ENCODE data around the gene LNP1. TPM values are rescaled to one million over a fixed set of nuclear protein-coding genes. Genes with fewer than 3 reads are reported as not detected.

Gene LNP1
- total and polyA plus RNA-seq, 4 donors: 1.1 to 4.7 (median 1.5) TPM

DNA sequence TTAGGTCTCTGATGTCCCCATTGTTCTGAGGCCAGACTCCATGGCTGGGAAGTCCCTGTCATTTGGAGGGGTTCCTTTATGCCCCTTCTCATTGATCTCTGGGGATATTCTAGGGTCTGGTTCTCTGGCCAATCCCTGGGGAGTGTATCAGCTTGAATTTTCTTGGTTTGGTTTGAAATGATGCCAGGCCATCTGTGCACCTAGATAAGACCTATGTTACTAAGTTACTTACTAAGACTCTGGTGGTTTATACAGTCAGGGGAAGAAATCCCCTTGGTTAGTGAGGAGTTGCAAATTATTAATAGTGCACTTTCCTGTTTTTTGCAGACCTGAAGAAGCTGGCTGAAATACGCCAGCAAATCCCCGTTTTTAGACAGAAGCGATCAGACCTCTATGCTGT lies 46.5 kb upstream of the LNP1 start:
- H3K27ac ChIP-seq (ENCODE audit: low read depth in 1 of 2, low read length in 2 of 2): no peak overlapping the region
- no peak for DNase-seq (ENCODE audit: low spot score)
- no peaks in the 10 kb centered on the region for H3K27me3 ChIP-seq (ENCODE audit: control insufficient read depth in 4 of 4, insufficient read depth in 4 of 4, low read length in 3 of 4)
- H3K4me1 ChIP-seq (ENCODE audit: control insufficient read depth in 4 of 4, insufficient read depth in 4 of 4, low read length in 3 of 4): peaks cover 3 to 35% (median 30%) of the 10 kb centered on the region in 4 donors
- 94% methylated on average over 3 of the region's 3 CpGs for WGBS
- H3K9ac ChIP-seq (ENCODE audit: low read depth in 1 of 2, low read length in 2 of 2): no peak overlapping the region
- H3K9me3 ChIP-seq (ENCODE audit: control insufficient read depth in 4 of 4, low read length in 3 of 4): no peaks in the 10 kb centered on the region
- TF ChIP-seq, protein P1, sequence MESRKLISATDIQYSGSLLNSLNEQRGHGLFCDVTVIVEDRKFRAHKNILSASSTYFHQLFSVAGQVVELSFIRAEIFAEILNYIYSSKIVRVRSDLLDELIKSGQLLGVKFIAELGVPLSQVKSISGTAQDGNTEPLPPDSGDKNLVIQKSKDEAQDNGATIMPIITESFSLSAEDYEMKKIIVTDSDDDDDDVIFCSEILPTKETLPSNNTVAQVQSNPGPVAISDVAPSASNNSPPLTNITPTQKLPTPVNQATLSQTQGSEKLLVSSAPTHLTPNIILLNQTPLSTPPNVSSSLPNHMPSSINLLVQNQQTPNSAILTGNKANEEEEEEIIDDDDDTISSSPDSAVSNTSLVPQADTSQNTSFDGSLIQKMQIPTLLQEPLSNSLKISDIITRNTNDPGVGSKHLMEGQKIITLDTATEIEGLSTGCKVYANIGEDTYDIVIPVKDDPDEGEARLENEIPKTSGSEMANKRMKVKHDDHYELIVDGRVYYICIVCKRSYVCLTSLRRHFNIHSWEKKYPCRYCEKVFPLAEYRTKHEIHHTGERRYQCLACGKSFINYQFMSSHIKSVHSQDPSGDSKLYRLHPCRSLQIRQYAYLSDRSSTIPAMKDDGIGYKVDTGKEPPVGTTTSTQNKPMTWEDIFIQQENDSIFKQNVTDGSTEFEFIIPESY (IDR thresholded peaks at IDR 0.05): no peak
- TF ChIP-seq RAD21 (IDR thresholded peaks at IDR 0.05): no peak
- TF ChIP-seq ATF3 (IDR thresholded peaks at IDR 0.05): no peak
- no peak for TF ChIP-seq FOXA2 (IDR thresholded peaks at IDR 0.05)
- TF ChIP-seq RXRA (IDR thresholded peaks at IDR 0.05): no peak
- TF ChIP-seq TAF1 (conservative IDR thresholded peaks at IDR 0.05): no peak
- TF ChIP-seq CTCF (IDR thresholded peaks at IDR 0.05; ENCODE audit: low read depth, low read length, missing input control): no peak
- TF ChIP-seq YY1 (IDR thresholded peaks at IDR 0.05): no peak
- no peak for TF ChIP-seq GABPA (IDR thresholded peaks at IDR 0.05 in 1 of 2, conservative IDR thresholded peaks at IDR 0.05 in 1 of 2)
- TF ChIP-seq FOXA1 (IDR thresholded peaks at IDR 0.05): no peak
- TF ChIP-seq, protein P2, sequence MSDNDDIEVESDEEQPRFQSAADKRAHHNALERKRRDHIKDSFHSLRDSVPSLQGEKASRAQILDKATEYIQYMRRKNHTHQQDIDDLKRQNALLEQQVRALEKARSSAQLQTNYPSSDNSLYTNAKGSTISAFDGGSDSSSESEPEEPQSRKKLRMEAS (IDR thresholded peaks at IDR 0.05): no peak
- no peak for TF ChIP-seq JUND (IDR thresholded peaks at IDR 0.05)
- no peak for TF ChIP-seq SP1 (IDR thresholded peaks at IDR 0.05)
- no peak for TF ChIP-seq NR2F2 (IDR thresholded peaks at IDR 0.05)
- TF ChIP-seq, protein P3, sequence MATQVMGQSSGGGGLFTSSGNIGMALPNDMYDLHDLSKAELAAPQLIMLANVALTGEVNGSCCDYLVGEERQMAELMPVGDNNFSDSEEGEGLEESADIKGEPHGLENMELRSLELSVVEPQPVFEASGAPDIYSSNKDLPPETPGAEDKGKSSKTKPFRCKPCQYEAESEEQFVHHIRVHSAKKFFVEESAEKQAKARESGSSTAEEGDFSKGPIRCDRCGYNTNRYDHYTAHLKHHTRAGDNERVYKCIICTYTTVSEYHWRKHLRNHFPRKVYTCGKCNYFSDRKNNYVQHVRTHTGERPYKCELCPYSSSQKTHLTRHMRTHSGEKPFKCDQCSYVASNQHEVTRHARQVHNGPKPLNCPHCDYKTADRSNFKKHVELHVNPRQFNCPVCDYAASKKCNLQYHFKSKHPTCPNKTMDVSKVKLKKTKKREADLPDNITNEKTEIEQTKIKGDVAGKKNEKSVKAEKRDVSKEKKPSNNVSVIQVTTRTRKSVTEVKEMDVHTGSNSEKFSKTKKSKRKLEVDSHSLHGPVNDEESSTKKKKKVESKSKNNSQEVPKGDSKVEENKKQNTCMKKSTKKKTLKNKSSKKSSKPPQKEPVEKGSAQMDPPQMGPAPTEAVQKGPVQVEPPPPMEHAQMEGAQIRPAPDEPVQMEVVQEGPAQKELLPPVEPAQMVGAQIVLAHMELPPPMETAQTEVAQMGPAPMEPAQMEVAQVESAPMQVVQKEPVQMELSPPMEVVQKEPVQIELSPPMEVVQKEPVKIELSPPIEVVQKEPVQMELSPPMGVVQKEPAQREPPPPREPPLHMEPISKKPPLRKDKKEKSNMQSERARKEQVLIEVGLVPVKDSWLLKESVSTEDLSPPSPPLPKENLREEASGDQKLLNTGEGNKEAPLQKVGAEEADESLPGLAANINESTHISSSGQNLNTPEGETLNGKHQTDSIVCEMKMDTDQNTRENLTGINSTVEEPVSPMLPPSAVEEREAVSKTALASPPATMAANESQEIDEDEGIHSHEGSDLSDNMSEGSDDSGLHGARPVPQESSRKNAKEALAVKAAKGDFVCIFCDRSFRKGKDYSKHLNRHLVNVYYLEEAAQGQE (IDR thresholded peaks at IDR 0.05): no peak
- TF ChIP-seq EGR1 (IDR thresholded peaks at IDR 0.05; ENCODE audit: low read depth in 2 of 2): no peak
- TF ChIP-seq HNF4A (conservative IDR thresholded peaks at IDR 0.05): no peak
- TF ChIP-seq HNF4G (IDR thresholded peaks at IDR 0.05): no peak
- H3K4me3 ChIP-seq (ENCODE audit: low read depth in 1 of 3, low read length in 3 of 3): no peak overlapping the region
- H3K36me3 ChIP-seq (ENCODE audit: control insufficient read depth in 4 of 4, insufficient read depth in 3 of 4, low read depth in 1 of 4, low read length in 3 of 4): peaks cover 8 to 31% (median 28%) of the 10 kb centered on the region in 4 donors
